Mammary epithelial cell (primary cell): Measurements from ENCODE around the gene OLFM4.

Source experiments
- EZH2 ChIP-seq: IDR thresholded peaks from 2 replicates; pipeline ENCODE4 v1.6.1; 2012; ENCODE audit warnings: low read length, inconsistent platforms, borderline replicate concordance
- TF ChIP-seq, protein P1 (sequence below), 2 donors: IDR thresholded peaks in 1 of 2; conservative IDR thresholded peaks in 1 of 2; 2 replicates each; pipeline ENCODE4 v1.5.1; 2011 to 2012; ENCODE audit warnings: inconsistent platforms in 2 of 2, low read length in 2 of 2, mild to moderate bottlenecking in 2 of 2, control low read depth in 1 of 2, low read depth in 1 of 2; ENCODE audit not compliant: insufficient read depth in 1 of 2; ENCODE audit errors: extremely low read depth in 1 of 2

GRCh38 chr13:52991344-52992020 lies 37.1 kb upstream of the OLFM4 start:
- TF ChIP-seq, protein P1, sequence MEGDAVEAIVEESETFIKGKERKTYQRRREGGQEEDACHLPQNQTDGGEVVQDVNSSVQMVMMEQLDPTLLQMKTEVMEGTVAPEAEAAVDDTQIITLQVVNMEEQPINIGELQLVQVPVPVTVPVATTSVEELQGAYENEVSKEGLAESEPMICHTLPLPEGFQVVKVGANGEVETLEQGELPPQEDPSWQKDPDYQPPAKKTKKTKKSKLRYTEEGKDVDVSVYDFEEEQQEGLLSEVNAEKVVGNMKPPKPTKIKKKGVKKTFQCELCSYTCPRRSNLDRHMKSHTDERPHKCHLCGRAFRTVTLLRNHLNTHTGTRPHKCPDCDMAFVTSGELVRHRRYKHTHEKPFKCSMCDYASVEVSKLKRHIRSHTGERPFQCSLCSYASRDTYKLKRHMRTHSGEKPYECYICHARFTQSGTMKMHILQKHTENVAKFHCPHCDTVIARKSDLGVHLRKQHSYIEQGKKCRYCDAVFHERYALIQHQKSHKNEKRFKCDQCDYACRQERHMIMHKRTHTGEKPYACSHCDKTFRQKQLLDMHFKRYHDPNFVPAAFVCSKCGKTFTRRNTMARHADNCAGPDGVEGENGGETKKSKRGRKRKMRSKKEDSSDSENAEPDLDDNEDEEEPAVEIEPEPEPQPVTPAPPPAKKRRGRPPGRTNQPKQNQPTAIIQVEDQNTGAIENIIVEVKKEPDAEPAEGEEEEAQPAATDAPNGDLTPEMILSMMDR (conservative IDR thresholded peaks at IDR 0.05 in 1 of 2, IDR thresholded peaks at IDR 0.05 in 1 of 2; ENCODE audit: extremely low read depth in 1 of 2, insufficient read depth in 1 of 2, low read depth in 1 of 2, low read length in 2 of 2): no peak
- no peak for TF ChIP-seq EZH2
